OCI-LY3 (cell line): ENCODE measurements around the gene NRXN2.
"Not testable (repeated sequence)": the region's sequence is repeated elsewhere in the genome, so short reads cannot be mapped to it uniquely, and the experiment has no call there.

Experiments
- H2AFZ ChIP-seq: fragments of 200-600, 300-600 bp; shearing (Covaris generic); 2 replicates; pipeline ENCODE4 v1.6.0; 2014; ENCODE audit warnings: antibody characterized with exemption, low read depth, low read length
- H3K27ac ChIP-seq: fragments of 200-600, 300-600 bp; sonication (generic); 2 replicates; pipeline ENCODE4 v1.5.1; 2014; ENCODE audit warnings: mild to moderate bottlenecking, low read length, moderate library complexity, mixed read lengths
- H3K27me3 ChIP-seq: fragments of 200-600, 300-600 bp; sonication (generic); 2 replicates; pipeline ENCODE4 v1.6.1; 2014; ENCODE audit warnings: low read depth, low read length, mixed read lengths
- H3K36me3 ChIP-seq: fragments of 200-600, 300-600 bp; sonication (generic); replicated peaks from 2 replicates; pipeline ENCODE3; 2014; ENCODE audit warnings: low read depth, low read length, mixed read lengths
- H3K4me1 ChIP-seq: fragments of 300-600, 200-600 bp; sonication (generic); 2 replicates; pipeline ENCODE4 v1.6.1; 2014; ENCODE audit warnings: low read length, mixed read lengths
- H3K4me2 ChIP-seq: fragments of 200-600, 300-600 bp; sonication (generic); 2 replicates; pipeline ENCODE4 v1.6.1; 2014; ENCODE audit warnings: low read length, mixed read lengths
- H3K4me3 ChIP-seq: fragments of 300-600, 200-600 bp; sonication (generic); 2 replicates; pipeline ENCODE4 v1.5.1; 2014; ENCODE audit warnings: antibody characterized with exemption, mild to moderate bottlenecking, low read length, moderate library complexity
- H3K79me2 ChIP-seq: fragments of 300-600, 200-600 bp; shearing (Covaris generic); 2 replicates; pipeline ENCODE4 v1.6.1; 2014; ENCODE audit warnings: mild to moderate bottlenecking, low read length, mixed read lengths
- H3K9ac ChIP-seq: fragments of 300-600, 200-600 bp; shearing (Covaris generic); 2 replicates; pipeline ENCODE4 v1.6.0; 2014; ENCODE audit warnings: mild to moderate bottlenecking, low read length, moderate library complexity
- H3K9me3 ChIP-seq: fragments of 200-600, 300-600 bp; shearing (Covaris generic); 2 replicates; pipeline ENCODE4 v1.6.1; 2014; ENCODE audit warnings: low read length, mixed read lengths; ENCODE audit not compliant: insufficient read depth
- H4K20me1 ChIP-seq: fragments of 200-600, 300-600 bp; sonication (generic); 2 replicates; pipeline ENCODE4 v1.6.1; 2016; ENCODE audit warnings: low read length, mixed read lengths; ENCODE audit not compliant: insufficient read depth
- CTCF ChIP-seq: fragments of 200-600, 300-600 bp; sonication (generic); IDR thresholded peaks from 2 replicates; pipeline ENCODE4 v1.5.1; 2014; ENCODE audit warnings: antibody characterized with exemption, low read length, low read depth
- EZH2phosphoT487 ChIP-seq: fragments of 200-600 bp; shearing (Covaris generic); IDR thresholded peaks from 2 replicates; pipeline ENCODE4 v1.6.1; 2018; ENCODE audit warnings: antibody characterized with exemption, mixed run types, low read depth

Gene NRXN2

GRCh38 chr11:64665411-64665821 is 57.6 kb downstream of the NRXN2 start:
- Histone ChIP-seq H3K36me3 (no peaks in the 10 kb centered on the region), H3K27ac (no peak overlapping the region), H3K4me1 (no peaks in the 10 kb centered on the region), H2AFZ (no peak overlapping the region), H4K20me1 (no peaks in the 10 kb centered on the region), H3K4me2 (no peak overlapping the region), H3K9me3 (no peaks in the 10 kb centered on the region), H3K9ac (no peak overlapping the region), H3K79me2 (no peaks in the 10 kb centered on the region), H3K27me3 (peaks cover 11% of the 10 kb centered on the region; the same call in 1 of the 2 replicates), H3K4me3 (no peak overlapping the region)
- no peak for TF ChIP-seq EZH2phosphoT487
- no peak for TF ChIP-seq CTCF

GRCh38 chr11:64664236-64664870 is 58.6 kb downstream of the NRXN2 start:
- H2AFZ ChIP-seq, H4K20me1 ChIP-seq, H3K4me3 ChIP-seq, H3K27ac ChIP-seq, H3K4me1 ChIP-seq, H3K9me3 ChIP-seq, H3K36me3 ChIP-seq, H3K79me2 ChIP-seq, H3K27me3 ChIP-seq, H3K4me2 ChIP-seq, H3K9ac ChIP-seq: not testable (repeated sequence)

- H3K27ac ChIP-seq, result no peak overlapping the region
- H3K4me1 ChIP-seq, result no peaks in the 10 kb centered on the region; the same call in 1 of the 2 replicates
- H3K9me3 ChIP-seq, result no peaks in the 10 kb centered on the region
- no peak overlapping the region for H3K4me2 ChIP-seq
- no peak overlapping the region for H3K4me3 ChIP-seq
- no peaks in the 10 kb centered on the region for H3K79me2 ChIP-seq
- H4K20me1 ChIP-seq, result no peaks in the 10 kb centered on the region
- H2AFZ ChIP-seq, result no peak overlapping the region
- no peaks in the 10 kb centered on the region; the same call in 1 of the 2 replicates for H3K27me3 ChIP-seq
- no peak overlapping the region for H3K9ac ChIP-seq
- H3K36me3 ChIP-seq, result no peaks in the 10 kb centered on the region
- TF ChIP-seq EZH2phosphoT487, result no peak
- TF ChIP-seq CTCF, result no peak
Observed at GRCh38 chr11:64663656-64664055, 59.3 kb downstream of the NRXN2 start.

GRCh38 chr11:64661614-64662013 is 61.4 kb downstream of the NRXN2 start:
- Histone ChIP-seq H4K20me1 (no peaks in the 10 kb centered on the region), H3K9me3 (no peaks in the 10 kb centered on the region), H3K27ac (no peak overlapping the region), H3K36me3 (no peaks in the 10 kb centered on the region), H3K4me1 (no peaks in the 10 kb centered on the region; the same call in 1 of the 2 replicates), H2AFZ (no peak overlapping the region), H3K9ac (no peak overlapping the region), H3K4me2 (no peak overlapping the region), H3K27me3 (no peaks in the 10 kb centered on the region), H3K79me2 (no peaks in the 10 kb centered on the region), H3K4me3 (no peak overlapping the region)
- TF ChIP-seq EZH2phosphoT487 (no peak), CTCF (no peak)
